OCI-LY7 (cell line): Measurements from ENCODE around the gene BARHL2. TPM values are rescaled to one million over a fixed set of nuclear protein-coding genes. Genes with fewer than 3 reads are reported as not detected.

Experiments
- BruUV-seq: library from RNA; stranded (reverse); fragments of 400-500 nt; replicated peaks from 2 replicates; lab custom pipeline; 2021; lab: Mats Ljungman, UMichigan
- CTCF ChIA-PET: fragments of 300-600 bp; sonication (Branson Sonifier 250); formaldehyde crosslinking; loops from one replicate; lab custom pipeline; 2022; ENCODE audit warnings: antibody characterized with exemption; ENCODE audit not compliant: unreplicated experiment; lab: Charles Lee
- POLR2A ChIA-PET: fragments of 300-600 bp; sonication (Branson Sonifier 250); formaldehyde crosslinking; loops from one replicate; lab custom pipeline; 2022; ENCODE audit warnings: antibody characterized with exemption; lab: Charles Lee
- DNase-seq: peaks from one replicate; pipeline ENCODE4 v3.0.0-alpha.2; 2015; ENCODE audit warnings: low spot score
- H2AFZ ChIP-seq: fragments of 200-600 bp; sonication (generic), shearing (Covaris generic); 2 replicates; pipeline ENCODE4 v1.6.1; 2014; ENCODE audit warnings: mild to moderate bottlenecking, antibody characterized with exemption, low read length, moderate library complexity
- H3K27ac ChIP-seq: fragments of 200-600 bp; sonication (generic); 2 replicates; pipeline ENCODE4 v1.5.1; 2014; ENCODE audit warnings: mixed run types, low read depth, mild to moderate bottlenecking, moderate library complexity, low read length, inconsistent platforms; ENCODE audit not compliant: poor library complexity, severe bottlenecking
- H3K36me3 ChIP-seq: fragments of 200-600 bp; sonication (generic); 2 replicates; pipeline ENCODE4 v1.6.1; 2014; ENCODE audit warnings: mild to moderate bottlenecking, antibody characterized with exemption, low read length, moderate library complexity, mixed read lengths; ENCODE audit not compliant: insufficient read depth
- H3K4me1 ChIP-seq: fragments of 200-600 bp; sonication (generic); 2 replicates; pipeline ENCODE4 v1.5.1; 2014; ENCODE audit warnings: mild to moderate bottlenecking, low read length; ENCODE audit not compliant: insufficient read depth, poor library complexity, severe bottlenecking
- H3K4me2 ChIP-seq: fragments of 200-600 bp; sonication (generic); 2 replicates; pipeline ENCODE4 v1.6.1; 2014; ENCODE audit warnings: mild to moderate bottlenecking, low read length
- H3K4me3 ChIP-seq: fragments of 200-600 bp; sonication (generic); 2 replicates; pipeline ENCODE4 v1.5.1; 2014; ENCODE audit warnings: mild to moderate bottlenecking, low read depth, low read length; ENCODE audit not compliant: poor library complexity, severe bottlenecking
- H3K79me2 ChIP-seq: fragments of 200-600 bp; sonication (generic); 2 replicates; pipeline ENCODE4 v1.6.1; 2016; ENCODE audit warnings: low read depth, mild to moderate bottlenecking, low read length, moderate library complexity, mixed read lengths; ENCODE audit not compliant: insufficient read depth
- H3K9me2 ChIP-seq: fragments of 200-600 bp; sonication (generic); 2 replicates; pipeline ENCODE4 v1.6.1; 2016; ENCODE audit warnings: mild to moderate bottlenecking, low read length, mixed read lengths; ENCODE audit not compliant: insufficient read depth
- H3K9me3 ChIP-seq: fragments of 200-600 bp; sonication (generic); 2 replicates; pipeline ENCODE4 v1.6.1; 2014; ENCODE audit warnings: mild to moderate bottlenecking, mixed run types, low read length, mixed read lengths
- H4K20me1 ChIP-seq: fragments of 200-600 bp; sonication (generic); 2 replicates; pipeline ENCODE4 v1.6.1; 2014; ENCODE audit warnings: mild to moderate bottlenecking, antibody characterized with exemption, low read length, moderate library complexity, mixed read lengths; ENCODE audit not compliant: insufficient read depth
- EZH2phosphoT487 ChIP-seq: fragments of 200-600 bp; sonication (generic); IDR thresholded peaks from 2 replicates; pipeline ENCODE4 v1.6.1; 2018; ENCODE audit warnings: low read depth, borderline replicate concordance, mild to moderate bottlenecking, mixed run types, antibody characterized with exemption, low read length, moderate library complexity, mixed read lengths
- intact Hi-C: fragments of 100-400 bp; cut with micrococcal nuclease; formaldehyde crosslinking; loops from one replicate; pipeline ENCODE4 v1.10.0; 2022; ENCODE audit not compliant: unreplicated experiment
- total RNA-seq, 2 experiments: library from RNA; depleted of rRNA in 1 of 2; stranded (reverse); fragments of >200 nt in 1 of 2; shearing (Covaris generic) in 1 of 2; gene quantifications; 2 replicates each; pipeline ENCODE4 v1.2.3, GENCODE V29; 2014 to 2022
- TF ChIP-seq, protein P1 (sequence below): fragments of 200-600 bp; sonication (generic); conservative IDR thresholded peaks from 2 replicates; pipeline ENCODE4 v1.5.1; 2014; ENCODE audit warnings: mild to moderate bottlenecking, antibody characterized with exemption, low read length, moderate library complexity, mixed read lengths

Gene BARHL2
- total RNA-seq, 2 experiments from 2014 or later = not detected

DNA sequence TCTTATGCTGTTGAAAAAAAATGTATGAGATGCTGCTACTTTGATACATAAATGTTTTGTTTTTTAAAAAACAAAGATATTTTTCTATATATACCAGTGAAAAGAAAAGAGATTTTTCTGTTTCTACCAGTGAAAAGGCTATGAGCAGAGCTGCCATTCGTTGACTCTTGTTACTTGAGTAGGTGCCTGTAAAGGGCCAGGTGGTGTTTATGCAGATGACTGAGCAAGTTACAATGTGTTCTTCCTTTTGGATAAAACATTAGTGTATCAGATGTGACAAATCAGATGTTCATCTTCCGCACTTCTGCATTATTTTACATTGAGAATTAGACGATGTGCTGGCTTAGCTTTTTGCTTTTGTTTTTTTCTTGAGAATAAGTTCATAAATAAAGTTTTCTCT is 45.4 kb downstream of the BARHL2 start:
- Histone ChIP-seq H3K36me3 (no peaks in the 10 kb centered on the region), H3K4me2 (no peak overlapping the region), H3K9me3 (no peaks in the 10 kb centered on the region), H3K9me2 (no peaks in the 10 kb centered on the region; the same call in 1 of the 2 replicates), H3K4me3 (no peak overlapping the region), H3K4me1 (no peaks in the 10 kb centered on the region), H3K79me2 (no peaks in the 10 kb centered on the region), H2AFZ (no peak overlapping the region), H3K27ac (no peak overlapping the region), H4K20me1 (no peaks in the 10 kb centered on the region)
- DNase-seq = no peak
- TF ChIP-seq EZH2phosphoT487 = no peak
- TF ChIP-seq, protein P1, sequence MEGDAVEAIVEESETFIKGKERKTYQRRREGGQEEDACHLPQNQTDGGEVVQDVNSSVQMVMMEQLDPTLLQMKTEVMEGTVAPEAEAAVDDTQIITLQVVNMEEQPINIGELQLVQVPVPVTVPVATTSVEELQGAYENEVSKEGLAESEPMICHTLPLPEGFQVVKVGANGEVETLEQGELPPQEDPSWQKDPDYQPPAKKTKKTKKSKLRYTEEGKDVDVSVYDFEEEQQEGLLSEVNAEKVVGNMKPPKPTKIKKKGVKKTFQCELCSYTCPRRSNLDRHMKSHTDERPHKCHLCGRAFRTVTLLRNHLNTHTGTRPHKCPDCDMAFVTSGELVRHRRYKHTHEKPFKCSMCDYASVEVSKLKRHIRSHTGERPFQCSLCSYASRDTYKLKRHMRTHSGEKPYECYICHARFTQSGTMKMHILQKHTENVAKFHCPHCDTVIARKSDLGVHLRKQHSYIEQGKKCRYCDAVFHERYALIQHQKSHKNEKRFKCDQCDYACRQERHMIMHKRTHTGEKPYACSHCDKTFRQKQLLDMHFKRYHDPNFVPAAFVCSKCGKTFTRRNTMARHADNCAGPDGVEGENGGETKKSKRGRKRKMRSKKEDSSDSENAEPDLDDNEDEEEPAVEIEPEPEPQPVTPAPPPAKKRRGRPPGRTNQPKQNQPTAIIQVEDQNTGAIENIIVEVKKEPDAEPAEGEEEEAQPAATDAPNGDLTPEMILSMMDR = no peak
- ChIA-PET CTCF (no interaction called here), POLR2A (interaction anchor here (0.6 to 1.3 kb wide), 2 partner anchors 13 to 1611 kb away, joined by 3 read pairs; no protein-coding TSS in a partner anchor)
- intact Hi-C loops = no loop called here
- no TSS peak for BruUV-seq

DNA sequence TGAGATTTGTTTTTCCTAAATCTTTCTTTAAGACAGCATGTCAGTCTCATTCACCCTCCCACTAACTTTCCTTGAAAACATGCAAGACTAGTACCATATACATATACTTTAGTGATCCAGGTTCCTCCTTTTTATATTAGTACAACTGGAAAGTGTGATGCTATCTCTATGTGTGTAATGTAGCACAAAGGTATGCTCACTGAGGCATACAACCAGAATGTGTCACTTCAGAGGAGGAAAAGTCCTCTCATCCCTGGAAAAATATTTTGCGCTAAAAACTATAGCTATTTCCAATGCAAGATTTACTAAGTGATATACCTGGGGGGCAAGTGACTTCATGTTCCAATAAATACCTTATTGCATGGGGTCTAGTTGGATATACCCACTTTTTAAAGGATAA is 45.9 kb downstream of the BARHL2 start:
- DNase-seq = no peak
- CTCF ChIA-PET = no interaction called here

More for the DNA sequence above, 45.9 kb downstream of the BARHL2 start:
- Histone ChIP-seq H3K4me2 (no peak overlapping the region), H3K27ac (no peak overlapping the region), H2AFZ (no peak overlapping the region), H4K20me1 (no peaks in the 10 kb centered on the region), H3K9me3 (no peaks in the 10 kb centered on the region), H3K79me2 (no peaks in the 10 kb centered on the region), H3K4me1 (no peaks in the 10 kb centered on the region), H3K9me2 (no peaks in the 10 kb centered on the region; the same call in 1 of the 2 replicates), H3K4me3 (no peak overlapping the region), H3K36me3 (no peaks in the 10 kb centered on the region)
- POLR2A ChIA-PET = interaction anchor here (0.6 to 1.3 kb wide), 2 partner anchors 14 to 1611 kb away, joined by 3 read pairs; no protein-coding TSS in a partner anchor
- intact Hi-C loops = no loop called here
- TF ChIP-seq, protein P1 = no peak
- no peak for TF ChIP-seq EZH2phosphoT487
- no TSS peak for BruUV-seq
